Body of pancreas (tissue), 4 donors: ENCODE data around the gene ENOX2.

Experiments
- POLR2A ChIP-seq, 3 donors: fragments of 450-650 bp; IDR thresholded peaks; one replicate each; pipeline ENCODE4 v1.6.1; 2016; ENCODE audit warnings: antibody characterized with exemption in 3 of 3, mild to moderate bottlenecking in 2 of 3
- TF ChIP-seq, protein P1 (sequence below), 7 experiments: fragments of 450-650 bp in 4 of 7; fragments of 200-600 bp in 3 of 7; sonication (generic) in 3 of 7; IDR thresholded peaks; one replicate each; pipeline ENCODE4 v1.5.1; 2016 to 2019; ENCODE audit warnings: antibody characterized with exemption in 7 of 7

DNA sequence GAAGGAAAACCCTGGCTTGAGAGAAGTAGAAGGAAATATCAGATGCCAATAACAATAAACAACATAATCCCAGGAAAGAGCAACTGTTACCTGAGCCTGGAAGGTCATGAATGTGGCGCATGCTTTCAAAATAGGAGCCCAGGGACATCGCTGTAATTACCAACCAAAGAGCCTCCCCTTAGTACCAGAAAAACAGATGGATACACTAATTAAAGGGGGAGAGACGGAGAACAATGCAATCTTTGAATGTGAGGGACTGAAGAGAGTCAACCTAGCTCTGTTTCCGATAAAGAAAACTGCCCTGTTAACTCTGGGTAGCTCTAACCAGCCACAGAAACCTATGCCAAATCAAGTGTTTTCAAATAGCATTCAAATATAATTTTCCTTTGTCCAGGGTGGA, 161.4 kb downstream of the ENOX2 start:
- no peak for TF ChIP-seq POLR2A (IDR thresholded peaks at IDR 0.05)
- TF ChIP-seq, protein P1, sequence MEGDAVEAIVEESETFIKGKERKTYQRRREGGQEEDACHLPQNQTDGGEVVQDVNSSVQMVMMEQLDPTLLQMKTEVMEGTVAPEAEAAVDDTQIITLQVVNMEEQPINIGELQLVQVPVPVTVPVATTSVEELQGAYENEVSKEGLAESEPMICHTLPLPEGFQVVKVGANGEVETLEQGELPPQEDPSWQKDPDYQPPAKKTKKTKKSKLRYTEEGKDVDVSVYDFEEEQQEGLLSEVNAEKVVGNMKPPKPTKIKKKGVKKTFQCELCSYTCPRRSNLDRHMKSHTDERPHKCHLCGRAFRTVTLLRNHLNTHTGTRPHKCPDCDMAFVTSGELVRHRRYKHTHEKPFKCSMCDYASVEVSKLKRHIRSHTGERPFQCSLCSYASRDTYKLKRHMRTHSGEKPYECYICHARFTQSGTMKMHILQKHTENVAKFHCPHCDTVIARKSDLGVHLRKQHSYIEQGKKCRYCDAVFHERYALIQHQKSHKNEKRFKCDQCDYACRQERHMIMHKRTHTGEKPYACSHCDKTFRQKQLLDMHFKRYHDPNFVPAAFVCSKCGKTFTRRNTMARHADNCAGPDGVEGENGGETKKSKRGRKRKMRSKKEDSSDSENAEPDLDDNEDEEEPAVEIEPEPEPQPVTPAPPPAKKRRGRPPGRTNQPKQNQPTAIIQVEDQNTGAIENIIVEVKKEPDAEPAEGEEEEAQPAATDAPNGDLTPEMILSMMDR (IDR thresholded peaks at IDR 0.05) = no peak
